ENCODE data around the gene TCP11.

Gene TCP11

DNA sequence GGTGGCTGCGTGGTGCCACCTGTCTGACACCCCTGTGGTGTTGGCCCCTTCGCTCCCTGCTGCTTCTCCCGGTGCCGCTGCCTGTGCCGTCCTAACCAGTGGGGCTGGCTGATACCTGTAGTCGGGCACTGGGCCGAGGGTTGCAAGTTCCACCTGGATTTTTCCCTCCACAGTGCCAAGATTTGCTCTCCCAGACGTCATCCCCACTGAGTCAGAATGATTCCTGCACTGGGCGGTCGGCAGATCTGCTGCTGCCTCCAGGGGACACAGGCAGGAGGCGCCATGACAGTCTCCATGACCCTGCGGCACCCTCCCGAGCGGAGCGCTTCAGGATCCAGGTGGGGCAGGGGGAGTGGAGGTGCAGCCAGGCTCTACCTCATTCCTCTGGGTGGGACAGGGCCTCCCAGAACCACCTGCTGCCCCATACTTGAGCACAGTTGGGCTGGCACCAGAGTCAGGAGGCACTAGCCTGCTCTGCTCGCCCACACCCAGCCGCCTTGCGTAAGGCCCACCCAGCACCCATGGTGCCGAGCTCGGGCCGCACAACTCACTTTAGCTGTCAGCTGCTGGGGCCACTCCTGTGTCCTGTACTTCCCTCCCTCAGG lies 60.2 kb downstream of the TCP11 start:
- DNase-seq (ENCODE audit: low read depth): no peak

DNA sequence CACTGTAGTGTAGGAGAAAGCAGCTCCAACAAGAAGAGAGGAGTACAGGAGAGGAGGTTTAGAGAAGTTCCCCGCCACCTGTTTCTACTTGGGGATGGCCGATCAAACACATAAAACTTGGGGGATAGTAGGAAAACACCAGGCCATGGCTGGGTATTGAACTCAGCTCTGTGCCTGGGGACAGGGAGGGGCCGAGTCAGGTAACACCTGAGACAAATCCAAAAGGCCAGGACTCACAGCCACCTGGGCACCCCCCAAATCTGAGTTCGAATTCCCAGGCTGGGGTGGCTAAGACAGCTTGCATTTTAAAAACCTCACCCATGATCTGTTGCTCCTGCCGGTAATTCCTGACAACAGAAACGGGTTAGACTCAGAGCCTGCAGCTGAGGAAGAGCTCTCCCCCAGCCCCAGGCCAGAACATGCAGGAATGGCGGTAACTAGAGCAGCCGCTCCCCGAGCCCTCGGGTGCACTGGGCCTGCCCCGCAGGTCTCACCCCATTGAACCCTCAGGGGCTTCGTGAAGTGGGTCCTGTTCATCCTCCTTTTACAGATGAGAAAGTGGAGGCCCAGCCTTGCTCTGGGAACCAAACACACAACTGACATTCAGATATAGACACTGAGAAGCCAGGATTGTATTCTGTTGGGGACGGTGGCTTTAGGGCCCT lies 61.0 kb downstream of the TCP11 start:
- DNase-seq (ENCODE audit: low read depth): no peak

DNA sequence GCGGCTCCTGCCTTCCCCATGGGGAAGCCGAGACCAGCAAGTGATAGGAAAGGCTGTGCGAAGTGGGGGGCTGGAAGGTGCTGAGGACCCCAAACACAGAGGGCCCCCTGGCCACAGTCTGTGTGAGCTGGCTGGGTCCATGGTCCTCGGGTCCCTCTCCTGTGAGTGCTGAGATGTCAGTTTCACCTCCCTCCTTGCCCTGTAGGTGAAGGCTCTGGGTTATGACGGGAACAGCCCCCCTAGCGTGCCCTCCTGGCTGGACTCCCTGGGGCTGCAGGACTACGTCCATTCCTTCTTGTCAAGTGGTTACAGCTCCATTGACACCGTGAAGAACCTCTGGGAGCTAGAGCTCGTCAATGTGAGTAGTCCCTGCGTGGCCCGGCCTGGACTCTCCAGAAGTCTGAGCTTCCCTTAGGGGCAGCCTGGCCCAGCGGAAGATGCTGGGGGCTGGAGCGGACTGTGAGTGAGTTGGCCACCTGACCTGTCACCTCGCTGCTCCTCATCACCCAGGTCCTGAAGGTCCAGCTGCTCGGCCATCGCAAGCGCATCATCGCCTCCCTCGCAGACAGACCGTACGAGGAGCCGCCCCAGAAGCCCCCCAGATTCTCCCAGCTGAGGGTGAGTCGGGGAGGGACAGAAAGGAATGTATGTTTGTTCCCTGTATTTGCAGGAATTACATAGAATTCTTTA lies 61.7 kb downstream of the TCP11 start:
- DNase-seq (ENCODE audit: low read depth): no peak

DNA sequence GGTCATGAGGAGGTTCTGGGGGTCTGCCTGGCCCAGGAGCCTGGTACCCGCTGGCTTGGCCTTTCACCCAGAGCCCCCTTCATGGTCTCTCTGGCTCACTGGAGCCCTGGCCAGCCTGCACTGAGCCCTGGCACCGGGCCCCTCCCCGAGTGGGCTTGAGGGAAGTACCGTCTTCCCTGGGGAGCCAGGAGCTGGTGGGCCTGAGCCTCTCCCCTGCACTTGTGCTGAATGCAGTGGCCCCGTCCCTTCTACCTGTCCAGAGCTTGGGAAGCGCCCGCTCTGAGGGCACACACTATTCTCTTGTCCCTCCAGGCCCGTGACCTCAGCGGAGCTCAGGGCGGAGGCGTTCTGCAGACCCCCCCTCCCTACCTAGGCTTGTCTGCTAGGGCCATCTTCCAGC lies 62.2 kb downstream of the TCP11 start:
- no peak for DNase-seq (ENCODE audit: low read depth)

DNA sequence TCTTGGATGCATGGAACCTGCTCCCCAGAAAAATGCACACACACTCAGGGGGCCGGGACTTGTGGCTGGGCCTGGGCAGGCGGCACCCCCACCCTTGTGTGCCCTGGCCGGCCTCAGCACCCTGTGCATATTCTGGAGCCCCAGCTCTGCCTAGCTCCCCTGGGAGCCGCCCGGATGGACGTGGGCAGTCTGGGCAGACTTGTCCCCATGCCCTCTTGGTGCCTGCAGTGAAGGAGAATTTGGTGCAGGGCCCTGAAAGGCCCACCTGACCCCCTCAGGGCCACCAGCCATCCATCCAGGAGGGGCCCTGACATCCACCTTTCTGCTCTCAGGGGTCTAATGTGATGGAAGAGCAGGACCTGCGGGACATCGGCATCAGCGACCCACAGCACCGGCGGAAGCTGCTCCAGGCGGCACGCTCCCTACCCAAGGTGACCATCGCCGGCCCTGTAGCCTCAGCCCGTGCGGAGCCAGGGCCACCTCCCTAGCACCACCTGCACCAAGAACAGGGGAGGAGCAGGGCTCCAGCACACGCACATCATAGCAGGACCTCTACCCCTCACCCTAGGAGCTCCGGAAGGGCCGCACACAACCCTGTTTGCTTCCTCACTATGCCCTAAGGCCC lies 62.8 kb downstream of the TCP11 start:
- no peak for DNase-seq (ENCODE audit: low read depth)

DNA sequence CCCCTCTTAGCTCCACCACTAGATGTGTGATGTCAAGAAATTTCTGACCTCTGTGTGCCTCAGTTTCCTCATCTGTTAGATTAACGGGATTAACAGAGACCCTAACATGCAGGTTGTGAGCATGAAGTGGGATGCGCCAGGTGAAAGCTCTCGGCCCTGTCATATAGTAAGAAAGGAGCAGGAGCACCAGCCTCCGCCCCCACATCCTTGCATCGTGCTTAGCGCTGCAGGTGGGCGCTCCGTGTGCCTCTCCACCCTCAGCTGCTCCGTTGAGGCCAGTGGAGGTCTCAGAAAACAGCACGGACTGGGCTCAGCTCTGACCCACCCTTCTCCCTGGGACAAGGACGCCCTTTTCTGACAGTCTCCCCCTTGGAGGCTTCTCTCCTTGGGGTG lies 63.4 kb downstream of the TCP11 start:
- DNase-seq (ENCODE audit: low read depth): no peak

DNA sequence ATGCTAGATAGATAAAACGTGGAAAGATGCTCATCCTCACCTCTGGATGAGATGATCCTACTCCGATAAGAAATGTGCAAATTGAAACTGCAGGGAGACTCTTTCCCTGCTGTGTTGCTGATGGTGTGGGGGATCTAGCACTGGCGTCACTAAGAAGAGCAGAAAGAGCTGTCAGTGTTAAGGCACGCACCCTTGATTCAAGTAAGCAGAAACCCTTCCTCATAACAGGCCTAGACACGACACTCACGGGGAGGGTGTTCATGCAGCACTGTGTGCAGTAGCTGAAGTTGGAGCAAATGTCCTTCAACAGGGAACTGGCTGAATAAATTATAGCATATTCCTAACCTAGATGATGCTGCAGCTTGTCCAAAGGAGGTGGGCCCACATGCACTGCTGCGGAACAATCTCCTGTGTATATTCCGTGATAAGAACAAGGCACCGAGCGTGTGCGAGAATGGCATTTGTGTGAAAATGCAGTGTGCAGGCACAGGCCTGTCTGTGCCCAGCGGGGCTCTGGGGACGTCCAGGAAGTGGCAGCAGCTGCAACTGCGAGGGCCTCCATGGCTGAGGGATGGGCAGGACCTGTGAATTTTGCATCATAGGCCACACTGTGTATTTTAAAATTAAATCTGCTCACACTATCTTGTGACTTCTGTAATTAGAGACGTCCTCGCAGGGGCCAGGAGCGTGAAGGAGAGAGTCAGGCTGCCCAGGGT lies 64.0 kb downstream of the TCP11 start:
- no peak for DNase-seq (ENCODE audit: low read depth)

DNA sequence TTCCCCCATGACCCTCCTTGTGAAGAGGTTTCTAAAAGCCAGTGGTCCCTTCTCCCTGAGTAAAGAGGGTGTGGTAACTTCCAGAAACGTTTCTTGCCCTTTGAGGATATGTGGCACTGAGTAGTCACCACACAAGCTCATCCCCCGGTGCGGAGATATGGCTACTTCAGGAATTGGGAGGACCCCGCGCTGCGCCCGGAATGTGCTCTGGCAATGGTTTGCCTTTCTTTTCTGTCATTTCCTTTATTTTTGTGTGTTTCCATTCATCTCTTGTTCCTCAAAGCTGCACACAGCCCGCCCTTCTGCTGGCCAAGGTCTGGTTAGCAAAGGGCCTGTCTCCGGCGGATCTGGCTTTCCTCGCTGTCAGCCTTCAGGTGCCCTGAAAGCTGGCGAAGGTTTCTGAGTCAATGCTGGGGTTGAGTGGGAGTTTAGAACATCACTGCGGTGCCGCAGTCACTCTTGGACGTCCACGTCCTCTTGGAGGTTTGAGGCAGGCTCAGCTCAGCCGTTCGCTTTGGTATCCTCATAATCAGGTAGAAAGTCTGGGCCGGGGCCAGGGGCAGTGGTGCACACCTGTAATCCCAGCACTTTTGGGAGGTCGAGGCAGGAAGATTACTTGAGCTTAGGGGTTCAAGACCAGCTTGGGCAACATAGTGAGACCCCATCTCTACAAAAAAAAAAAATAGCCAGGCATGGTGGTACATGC lies 67.2 kb downstream of the TCP11 start:
- DNase-seq (ENCODE audit: low read depth): no peak

DNA sequence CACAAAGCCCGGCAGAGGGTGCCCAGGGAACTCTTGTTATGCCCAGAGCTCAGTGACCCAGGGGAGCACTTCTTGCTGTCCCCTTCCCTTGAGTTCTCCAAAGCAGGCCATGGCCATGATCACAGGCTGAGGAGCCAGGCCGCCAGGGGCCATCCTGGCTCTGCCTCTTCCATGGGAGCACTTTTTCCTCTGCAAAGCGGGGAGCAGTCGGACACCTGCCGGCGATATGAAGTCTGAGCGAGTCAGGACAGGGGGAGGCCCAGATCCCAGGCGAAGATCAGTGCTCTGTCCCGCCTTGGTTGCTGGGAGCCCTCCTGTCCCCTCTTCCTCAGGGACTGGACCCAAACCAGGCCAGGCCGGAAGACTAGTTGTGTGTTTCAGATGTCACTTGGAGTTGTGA lies 67.9 kb downstream of the TCP11 start:
- DNase-seq (ENCODE audit: low read depth): no peak

DNA sequence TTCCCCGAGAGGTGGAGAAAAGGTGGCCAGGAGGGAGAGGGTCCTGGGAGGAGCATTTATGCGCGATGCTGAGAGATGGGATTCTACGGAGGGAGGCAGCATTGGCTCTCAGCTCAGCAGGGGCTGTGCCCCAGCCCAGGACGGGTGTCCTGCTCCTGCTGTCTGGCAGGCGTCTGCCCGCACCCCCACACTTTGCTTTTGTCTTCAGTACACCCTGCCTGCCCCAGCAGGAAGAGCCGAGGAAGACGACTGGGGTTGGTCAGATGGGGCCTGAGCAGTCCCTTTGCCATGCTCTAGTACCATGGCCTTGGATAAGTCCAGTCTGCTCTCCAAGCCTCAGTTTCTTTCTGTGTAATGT lies 68.5 kb downstream of the TCP11 start:
- no peak for DNase-seq (ENCODE audit: low read depth)

DNA sequence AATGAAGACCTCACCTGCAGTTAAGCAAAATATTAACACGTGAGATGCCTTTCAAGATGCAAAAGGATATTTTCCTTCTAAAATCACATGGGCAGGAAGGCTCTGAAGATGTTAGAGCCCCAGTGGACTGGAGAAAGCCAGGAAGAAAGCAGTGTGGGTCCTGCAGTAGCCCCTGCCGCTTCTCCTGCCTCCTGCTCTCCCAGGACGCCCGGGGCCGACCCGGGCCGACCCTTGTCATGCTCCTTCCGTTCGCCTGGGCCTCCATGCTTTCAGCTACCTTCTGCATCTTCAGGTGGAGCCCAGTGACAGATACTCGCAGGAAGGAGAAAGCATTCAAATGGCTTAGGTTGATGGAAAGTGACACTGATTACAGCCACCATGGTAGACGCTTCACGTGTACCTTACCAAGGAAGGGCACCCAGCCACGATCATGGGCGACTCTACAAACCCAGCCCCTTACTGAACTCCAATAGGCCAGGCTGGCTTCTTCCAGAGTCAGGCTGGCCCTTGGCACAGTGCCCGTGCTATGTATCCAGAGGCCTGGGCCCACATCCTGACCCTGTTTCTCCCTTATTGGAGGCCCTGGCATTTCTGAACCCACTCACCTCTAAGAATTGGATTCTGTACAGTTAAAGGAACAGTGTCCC lies 69.0 kb downstream of the TCP11 start:
- no peak for DNase-seq (ENCODE audit: low read depth)

DNA sequence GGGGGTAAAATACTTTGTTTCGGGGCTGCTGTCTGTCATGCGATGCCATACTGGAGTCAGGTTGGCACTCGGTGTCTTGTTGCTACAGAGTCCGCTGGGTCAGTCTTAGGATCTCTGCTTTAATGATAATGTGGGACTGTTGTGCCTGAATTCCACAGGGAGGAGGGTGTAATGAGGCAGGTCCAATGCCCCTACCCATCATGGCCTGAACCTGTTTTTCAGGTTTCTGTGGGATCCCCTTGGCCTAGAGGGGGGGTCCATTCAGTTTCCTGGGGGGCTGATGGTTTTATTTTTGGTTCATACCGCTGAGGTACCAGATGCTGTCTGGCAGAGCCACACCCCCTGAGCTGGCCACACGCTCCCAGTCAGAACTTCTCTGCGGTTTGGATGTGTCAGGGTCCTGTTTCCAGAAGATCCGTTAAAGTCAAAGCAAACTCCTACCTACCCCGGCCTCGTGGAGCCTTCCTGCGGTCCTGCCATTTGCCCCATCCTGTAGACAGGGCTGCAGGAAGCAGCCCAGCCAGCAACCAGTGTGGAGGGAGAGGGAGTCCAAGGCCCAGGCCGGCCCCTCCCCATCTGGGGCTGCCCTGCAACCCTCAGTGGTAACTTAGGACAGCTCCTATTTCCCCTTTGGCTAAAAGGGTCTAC lies 69.7 kb downstream of the TCP11 start:
- no peak for DNase-seq (ENCODE audit: low read depth)

DNA sequence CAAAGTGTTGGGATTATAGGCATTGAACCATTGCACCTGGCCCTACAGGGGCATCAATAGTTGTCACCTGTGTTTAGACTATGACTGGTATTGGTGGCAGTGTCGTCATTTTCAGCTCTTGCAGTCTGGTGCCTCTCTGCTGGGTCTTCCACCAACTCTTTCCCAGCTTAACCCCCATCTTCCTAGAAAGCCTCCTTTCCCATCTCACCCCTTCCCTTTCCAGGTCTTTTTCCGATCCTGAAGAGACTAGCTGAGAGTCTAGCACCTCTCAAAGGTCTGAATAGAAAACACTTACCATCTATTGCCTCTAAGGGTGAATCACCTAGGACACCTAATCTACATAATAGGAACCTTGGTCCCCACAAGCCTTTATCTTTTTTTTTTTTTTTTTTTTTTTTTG lies 71.0 kb downstream of the TCP11 start:
- DNase-seq (ENCODE audit: low read depth): no peak

DNA sequence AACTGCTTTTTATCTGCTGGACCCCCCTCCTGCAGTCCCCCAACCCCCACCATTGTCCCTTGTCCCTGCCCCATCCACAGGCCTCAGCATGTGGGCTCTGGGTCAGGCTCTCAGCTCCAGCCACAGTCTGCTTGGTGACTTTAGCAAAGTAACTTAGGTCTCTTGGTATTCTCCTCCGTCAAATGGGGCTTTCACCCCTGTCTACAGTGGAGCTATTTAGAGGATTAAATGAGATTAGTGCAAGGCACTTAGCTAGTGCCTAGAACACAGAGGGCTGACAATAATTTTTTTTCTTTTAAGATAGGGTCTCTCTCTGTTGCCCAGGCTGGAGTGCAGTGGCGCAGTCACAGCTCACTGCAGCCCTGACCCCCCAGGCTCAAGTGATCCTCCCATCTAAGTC lies 71.9 kb downstream of the TCP11 start:
- DNase-seq (ENCODE audit: low read depth): no peak

DNA sequence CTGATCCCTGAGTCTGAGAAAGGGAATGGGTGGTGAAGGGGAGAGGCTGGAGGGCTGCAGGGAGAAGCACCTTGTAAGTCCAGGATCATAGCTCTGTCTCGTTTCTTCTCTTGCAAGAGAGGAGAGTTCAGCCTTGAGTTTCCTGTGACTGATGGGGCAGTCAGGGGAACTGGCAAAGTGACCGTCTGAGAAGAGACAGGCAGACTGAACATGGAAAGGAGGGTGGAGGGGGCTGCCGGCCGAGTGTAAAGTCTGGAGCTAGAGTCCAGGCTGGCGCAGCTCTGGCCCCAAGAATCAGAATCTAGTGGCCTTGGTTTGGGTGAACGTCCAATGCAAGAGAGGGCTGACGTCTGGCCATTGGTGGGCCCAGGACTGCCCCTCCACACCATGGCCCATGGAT lies 72.5 kb downstream of the TCP11 start:
- no peak for DNase-seq (ENCODE audit: low read depth)

DNA sequence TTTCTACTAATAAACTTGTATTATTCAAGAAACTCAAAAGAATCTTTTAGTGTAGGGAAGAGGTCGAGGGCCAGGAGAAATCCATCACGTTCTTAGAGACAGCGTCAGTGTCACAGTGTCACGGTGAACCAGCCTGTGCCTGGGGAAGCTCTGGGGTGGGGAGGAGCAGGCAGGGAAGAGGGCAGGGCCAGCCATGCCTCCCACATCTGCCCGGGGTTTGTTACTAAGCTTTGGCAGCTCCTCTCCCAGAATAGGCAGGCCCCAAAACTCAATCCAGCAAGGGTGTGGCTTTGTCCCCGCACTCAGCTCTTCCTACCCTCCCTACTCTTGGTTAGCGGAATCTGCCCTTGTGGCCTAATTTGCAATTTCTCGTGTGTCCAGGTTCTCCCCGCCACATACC lies 72.9 kb downstream of the TCP11 start:
- DNase-seq (ENCODE audit: low read depth): no peak
